Putamen (tissue), 1 donor: Measurements from ENCODE around the gene LAMA5.

Experiments
- DNase-seq: peaks from one replicate; pipeline ENCODE4 v3.0.0-alpha.2; 2016; ENCODE audit warnings: low spot score

Gene LAMA5

DNA sequence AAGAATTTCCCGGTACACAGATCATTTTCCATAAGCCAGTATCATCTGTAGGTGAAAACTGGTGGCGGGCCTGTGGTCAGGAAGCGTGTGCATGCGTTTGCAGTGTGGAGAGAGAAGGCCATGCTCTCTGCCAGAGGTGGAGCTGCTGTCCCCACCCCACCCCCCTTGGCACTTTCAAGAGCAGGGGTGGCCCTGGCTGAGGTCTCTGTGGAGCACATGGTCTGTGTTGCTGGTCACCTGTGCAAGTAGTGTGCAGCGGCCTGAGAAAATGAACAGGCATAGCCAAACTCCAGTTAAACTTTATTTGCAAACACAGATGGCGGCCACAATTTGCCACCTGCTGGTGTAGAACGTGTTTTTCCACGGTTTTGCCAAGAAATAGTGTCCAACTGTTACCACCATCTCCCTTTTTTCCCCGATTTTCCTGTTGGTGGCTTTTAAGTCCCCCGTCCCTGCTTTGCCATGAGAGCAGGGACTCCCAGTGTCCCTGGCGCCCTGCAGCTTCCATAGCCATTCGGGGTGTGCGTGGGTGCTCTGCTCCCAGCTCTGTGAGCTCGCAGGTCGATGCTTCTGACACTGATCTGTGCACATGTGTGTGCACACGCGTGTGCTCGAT lies 61.9 kb downstream of the LAMA5 start:
- no peak for DNase-seq

DNA sequence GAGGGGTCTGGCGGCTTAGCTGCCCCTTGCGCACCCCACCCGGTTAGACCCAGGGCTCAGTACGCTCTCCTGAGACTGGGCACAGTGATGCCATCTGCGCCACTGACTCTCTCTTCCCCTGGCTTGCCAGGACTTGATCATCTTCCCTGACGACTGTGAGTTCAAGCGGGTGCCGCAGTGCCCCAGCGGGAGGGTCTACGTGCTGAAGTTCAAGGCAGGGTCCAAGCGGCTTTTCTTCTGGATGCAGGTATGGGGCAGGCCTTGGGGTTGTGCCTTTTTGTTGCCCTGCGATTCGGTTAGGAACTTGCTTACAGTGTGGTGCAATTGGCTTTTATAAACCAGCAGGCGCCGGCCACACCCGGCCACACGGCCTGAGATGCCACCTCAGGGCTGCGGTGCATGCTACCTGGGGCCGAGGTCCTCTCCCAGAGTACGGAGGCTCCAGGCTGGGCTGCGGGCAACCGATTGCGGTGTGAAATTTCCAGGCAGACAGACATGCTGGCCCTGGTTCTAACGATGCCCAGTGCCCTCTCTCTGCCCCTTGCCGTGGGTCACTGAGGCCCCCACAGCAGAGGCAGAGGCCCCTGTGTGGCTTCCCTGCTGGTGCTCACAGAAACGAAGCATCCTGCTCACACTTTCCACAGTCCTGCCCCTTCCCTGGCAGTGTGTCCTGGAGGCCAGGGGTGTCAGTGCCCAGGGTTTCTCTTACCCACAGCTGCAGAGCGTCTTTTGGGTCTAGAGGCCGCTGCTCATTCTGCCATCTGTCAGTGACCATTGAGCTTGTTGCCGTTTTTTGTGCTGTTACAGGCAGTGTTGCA lies 62.6 kb downstream of the LAMA5 start:
- no peak for DNase-seq

DNA sequence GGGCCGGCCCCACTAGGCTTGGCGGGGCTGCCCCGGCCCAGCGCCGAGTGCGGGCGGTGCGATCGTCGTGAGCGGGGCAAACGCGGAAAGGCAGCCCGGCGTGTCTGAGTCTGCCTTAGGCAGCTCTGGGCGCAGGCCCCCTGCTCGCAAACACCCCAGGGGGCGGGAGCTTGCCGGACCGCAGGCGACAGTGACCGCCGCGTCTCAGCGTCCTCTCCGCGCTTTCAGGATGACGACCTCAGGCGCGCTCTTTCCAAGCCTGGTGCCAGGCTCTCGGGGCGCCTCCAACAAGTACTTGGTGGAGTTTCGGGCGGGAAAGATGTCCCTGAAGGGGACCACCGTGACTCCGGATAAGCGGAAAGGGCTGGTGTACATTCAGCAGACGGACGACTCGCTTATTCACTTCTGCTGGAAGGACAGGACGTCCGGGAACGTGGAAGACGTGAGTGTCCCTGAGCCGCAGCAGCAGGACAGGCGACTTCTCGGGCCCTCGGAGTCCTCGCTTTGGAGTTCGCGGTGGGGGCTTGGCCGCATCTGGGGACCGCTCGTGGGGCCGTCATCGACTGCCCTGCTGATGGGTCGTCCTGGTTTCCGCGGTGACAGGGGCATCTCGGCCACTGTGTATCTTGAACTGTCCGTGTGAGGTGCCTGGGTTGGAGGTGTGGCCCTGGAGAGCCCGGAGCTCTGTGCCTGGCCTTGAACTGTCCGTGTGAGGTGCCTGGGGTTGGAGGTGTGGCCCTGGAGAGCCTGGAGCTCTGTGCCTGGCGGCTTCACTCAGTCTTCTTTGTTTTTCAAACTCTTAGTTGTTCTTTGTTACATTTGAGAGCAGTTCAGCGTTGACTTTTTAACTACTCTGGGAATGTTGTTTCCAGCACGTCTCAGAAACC lies 63.5 kb downstream of the LAMA5 start:
- DNase-seq: no peak

DNA sequence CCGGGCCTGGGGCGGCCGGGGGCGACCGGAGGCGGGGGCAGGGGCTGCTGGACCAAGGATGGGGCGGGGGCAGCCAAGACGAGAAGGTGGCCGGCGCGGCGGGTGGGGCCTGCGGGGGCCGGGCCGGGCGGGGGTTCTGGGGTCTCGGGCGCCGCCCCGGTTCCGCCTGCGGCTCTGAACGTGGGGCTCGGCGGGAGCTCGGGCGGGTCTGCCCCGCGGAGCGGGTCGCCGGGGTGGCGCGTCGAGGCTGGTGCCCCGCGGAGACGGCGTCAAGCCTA lies 64.1 kb downstream of the LAMA5 start:
- no peak for DNase-seq

DNA sequence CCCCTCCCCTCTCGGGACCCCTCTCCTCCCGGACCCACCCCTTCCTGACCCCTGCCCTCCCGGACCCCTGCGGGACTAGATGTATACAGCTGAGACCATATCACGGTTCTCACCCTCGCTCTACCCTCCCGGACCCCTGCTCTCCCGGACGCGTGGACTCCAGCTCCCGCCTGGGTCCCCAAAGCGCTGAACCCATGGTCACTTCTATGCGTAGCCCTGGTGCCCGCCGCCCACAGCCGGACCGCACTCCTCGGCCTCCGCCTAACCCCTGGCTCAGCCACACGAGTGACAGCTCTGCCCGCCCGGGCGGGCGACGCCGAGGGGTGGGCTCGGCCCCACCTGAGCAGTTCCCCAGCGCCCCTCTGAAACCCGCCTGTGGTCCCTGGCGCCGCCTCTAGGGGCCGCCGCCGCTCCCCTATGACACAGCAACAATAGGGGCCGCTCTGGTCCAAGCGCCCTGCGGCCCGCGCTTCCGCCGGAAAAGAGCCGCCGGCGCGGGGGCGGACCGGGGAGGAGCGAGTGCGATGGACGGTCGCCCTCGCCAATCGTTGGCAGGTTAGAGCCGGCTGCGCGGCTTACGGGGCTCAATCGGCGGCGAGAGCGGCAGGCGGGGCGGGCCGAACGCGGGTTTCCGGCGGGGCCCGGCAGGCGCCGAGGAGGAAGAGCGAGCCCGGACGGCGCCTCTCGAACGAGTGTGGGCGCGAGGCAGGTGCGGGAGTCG lies 64.6 kb downstream of the LAMA5 start, which contains the start of gene ADRM1:
TSS of gene ADRM1 (plus strand) at position 657 of the 721 bp plus-strand sequence. CDS start 572 bp downstream, outside the sequence.
- DNase-seq: peak; percentile 97

DNA sequence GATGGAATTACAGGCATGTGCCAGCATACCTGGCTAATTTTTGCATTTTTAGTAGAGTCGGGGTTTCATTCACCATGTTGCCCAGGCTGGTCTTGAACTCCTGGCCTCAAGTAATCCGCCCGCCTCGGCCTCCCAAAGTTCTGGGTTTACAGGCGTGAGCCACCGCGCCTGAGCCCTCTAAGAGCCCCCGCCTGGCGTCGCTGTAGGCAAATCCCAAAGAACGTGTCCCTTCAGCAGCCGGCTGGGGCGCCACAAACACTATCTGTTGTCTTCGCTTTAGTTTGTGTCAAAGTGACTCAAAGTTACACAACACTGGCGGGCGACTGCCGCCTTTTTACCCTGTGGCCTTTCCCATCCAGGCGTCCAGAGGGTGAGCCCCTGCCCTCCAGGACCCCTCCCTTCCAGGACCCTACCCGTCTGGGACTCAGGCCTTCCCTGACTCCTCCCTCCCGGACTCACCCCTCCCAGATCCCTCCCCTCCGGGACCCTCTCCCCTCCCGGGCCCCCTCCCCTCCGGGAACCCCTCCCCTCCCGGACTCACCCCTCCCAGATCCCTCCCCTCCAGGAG lies 65.3 kb downstream of the LAMA5 start:
- DNase-seq: peak; percentile 82

DNA sequence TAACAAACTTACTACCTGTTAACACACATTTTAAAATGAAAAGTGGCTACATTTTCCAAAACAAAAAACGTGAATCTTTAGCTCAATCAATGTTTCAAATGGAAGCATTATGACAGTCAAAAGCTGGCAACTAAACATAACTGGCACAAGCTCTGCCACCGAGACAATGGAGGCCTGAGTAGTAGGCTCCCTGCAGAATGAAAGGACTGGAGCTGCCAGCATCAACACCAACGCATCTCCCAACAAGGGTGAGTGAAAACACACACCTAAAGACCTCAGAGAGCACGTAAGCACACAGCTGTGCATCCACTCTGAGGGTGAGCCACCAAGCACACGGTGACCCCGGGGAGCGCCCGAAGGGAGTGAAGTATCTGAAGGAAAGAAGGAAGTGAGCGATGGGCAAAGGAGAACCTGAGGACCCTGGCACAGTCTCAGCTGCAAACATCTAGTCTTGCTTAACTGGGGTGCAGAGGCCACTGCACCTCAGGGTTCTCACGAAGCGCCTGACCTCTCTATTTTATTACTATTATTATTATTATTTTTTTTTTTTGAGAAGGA lies 65.9 kb downstream of the LAMA5 start:
- no peak for DNase-seq

DNA sequence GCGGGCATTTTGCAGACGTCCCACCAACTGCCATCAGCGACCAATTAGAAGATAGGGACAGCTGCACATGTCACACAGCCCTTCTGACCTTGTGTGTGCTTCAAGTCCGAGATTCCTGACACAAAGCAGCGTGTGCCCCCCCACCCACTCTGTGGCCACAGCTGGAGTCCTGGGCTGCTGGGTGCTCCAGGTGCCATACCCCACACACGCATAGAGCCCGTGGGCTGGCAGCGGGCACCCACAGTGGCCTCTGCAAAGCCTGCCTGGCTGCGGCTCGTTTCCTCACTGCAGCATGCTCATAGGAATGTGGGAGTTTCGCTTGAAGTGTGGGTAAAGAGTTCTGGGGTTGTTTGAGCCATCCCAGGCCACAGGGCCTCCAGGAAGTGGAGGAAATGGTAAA lies 66.8 kb downstream of the LAMA5 start:
- DNase-seq: no peak

DNA sequence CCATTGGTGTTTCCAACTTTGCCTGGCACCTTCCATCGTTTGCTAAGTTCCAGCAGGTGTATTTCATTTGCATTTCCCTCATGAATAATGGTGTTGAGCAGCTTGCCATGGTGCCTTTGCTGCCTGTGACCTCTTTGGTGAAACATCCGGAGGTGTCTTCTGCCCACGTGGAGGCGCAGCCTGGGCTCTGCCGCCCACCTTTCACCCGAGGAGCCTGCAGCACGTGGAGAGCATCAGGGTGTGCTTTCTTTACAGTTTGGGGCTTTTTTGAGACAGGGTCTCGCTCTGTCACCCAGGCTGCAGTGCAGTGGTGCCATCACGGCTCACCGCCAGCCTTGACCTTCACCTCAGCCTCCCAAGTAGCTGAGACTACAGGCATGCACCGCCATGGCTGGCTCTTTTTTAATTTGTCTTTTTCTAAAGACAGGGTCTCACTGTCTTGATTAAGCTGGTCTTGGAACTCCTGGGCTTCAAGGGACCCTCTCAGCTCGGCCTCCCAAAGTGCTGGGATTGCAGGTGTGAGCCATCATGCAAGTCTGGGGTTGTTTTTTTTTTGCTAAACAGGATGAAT lies 67.4 kb downstream of the LAMA5 start:
- peak; percentile 51 for DNase-seq

DNA sequence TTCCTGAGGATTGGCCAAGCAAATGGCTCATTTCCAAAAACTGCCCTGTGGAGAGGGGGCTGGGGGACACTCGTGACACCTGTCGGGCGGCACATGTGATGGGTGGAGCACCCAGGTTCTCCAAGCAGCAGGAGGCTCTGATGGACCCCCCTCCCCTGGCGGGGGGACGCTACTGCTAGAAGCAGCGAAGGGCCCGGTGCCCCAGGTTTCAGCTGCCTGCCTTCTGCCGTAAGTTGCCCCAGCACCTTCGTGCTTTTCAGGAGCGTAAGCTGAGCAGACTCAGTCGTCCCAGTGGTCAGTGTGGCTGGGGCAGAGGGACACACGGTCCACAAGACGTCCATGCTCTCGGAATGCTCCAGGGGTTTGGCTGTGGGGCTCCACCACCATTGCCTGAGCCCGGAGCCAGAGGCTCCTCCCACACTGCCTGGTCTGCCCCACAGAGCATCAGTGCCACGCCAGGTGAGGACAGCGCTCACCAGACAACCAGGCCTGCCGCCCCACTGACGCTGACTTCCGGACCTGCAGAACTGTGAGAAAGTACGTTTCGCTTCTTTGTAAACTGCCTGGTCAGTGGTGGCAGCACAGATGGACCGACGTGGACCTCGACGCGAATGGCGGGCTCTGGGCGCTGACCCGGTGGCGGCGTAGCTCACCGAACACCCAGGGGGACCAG lies 68.4 kb downstream of the LAMA5 start:
- DNase-seq: no peak

DNA sequence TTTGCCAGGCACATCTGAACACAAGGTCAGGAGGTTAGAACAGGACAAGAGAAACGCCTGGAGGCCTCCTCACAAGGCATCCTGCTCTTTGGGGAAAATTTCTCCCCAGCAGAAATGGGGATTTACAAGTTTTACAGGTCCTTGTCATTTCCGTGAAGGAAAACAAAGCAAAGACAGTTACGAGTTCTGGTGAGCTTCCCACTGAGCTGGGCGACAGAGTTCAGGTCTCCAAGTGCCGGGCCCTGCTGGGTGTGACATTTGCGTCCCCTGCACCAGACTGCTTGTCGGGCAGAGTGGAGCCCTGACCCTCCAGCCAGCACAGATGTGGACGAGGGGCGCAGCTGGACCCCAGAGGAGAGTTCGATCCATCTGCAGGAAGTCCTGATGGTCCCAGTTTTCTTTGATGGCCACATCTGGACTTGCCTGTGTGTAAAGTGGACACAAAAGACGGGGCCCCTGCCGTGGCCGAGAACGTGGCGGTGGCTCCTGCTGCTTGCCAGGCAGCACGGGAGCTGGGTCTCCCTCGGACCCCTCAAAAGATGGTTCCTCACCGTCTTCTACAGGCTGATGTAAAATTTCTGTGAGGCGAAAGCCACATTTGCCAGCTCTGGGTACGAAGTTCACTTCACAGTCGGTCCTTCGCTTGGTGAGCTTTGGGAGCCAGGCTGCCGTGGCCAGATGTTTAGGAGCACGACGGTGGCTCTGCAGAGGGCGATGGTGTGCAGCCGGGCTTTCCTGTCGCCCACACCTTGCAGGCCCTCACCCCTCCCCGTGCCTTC lies 69.5 kb downstream of the LAMA5 start:
- no peak for DNase-seq

DNA sequence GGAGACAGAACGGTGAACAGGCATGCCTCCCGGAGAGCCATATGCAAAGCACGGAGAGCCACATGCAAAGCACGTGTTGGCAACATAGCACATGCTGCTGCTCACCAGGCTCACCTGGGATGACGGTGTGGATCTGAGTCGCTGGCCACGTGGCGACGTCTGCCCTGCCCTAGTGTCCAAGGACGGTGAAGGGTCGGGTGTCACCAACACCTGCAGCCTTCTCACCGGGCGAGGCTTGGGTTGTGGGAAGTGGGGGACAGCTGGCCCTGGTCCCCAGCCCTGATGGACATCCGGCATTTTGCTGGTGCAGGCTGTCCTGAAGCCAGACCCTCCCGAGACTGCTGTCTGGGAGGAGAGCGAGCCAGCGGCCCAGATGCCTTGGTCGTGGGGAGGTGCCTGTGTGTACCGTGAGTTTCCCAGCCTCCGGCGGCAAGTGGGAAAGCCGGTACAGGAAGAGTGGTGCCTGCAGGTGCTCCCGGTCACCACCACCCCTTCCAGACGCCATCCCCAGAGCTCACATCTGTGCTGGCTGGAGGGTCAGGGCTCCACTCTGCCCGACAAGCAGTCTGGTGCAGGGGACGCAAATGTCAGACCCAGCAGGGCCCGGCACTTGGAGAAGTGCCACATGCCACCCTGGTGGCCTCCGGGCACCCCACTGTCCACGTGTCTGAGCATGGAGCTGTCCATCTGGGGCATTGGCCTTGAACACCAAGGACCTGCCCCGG lies 70.2 kb downstream of the LAMA5 start:
- DNase-seq: no peak

DNA sequence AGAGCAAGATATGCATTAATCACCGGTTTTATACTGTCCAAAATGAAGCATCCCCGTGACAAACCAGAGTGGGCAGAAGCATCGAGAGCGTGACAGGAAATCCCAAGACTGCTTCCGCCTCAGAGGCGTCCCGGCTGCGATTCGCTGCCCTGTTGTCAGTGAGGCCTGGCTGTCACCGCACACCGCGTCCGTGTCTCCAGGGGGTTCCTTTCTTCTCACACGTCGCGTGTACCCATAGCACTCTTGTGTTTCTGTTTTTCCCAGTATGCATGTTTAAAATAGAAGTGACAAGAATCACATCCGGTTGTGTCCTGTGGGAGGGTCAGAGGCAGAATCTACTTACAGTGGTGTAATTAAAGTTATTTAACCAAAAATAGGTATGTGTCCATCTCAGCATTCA lies 72.6 kb downstream of the LAMA5 start:
- DNase-seq: no peak

DNA sequence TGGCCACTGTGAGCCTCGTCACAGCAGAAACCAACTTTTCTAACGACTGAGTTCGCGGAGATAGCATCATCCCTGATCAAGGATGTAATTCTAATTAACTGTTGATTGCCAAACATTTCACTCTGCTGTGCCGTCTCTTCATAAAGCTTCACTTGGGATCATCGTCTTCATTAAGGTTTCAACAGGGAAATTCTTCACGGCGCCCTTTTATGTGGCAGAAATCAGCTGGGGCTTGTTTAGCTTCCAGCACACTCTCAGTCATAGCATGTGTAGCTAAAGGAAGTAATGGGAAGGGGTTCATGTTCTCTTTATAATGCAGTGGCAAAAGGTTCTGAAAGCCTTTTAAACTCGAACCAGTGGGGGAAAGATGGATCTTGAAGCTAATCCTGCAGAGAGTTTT lies 73.2 kb downstream of the LAMA5 start:
- DNase-seq: no peak

DNA sequence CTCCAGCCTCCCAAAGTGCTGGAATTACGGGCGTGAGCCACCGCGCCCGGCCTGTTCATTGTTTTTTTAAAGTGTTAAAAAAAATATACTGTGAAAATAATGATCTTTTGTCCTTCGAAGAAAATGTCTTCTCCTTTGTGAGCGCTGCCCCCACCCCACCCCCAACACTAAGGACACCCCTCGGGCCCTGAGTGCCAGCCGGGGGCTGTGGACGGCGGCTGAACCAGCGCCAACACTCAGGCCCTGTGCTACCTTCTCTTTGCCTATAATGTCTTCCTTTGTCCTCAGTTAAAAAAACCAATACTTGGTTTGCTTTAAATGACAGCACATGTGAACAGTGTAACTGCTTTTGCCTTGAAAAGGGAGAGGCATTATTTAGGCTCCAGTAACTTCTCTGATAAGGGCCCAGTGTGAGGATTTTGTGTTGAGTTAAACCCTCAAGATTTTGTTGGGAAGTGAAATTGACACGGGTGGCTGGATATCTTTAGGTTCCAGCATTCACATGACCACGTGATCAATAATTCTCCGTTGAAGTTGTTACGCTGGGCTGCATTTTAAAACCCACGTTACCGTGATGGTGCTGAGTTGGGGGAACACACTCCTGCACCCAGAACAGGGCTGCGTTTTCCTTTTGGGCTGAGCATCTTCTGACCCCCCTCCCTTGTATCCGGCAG lies 73.9 kb downstream of the LAMA5 start:
- no peak for DNase-seq

DNA sequence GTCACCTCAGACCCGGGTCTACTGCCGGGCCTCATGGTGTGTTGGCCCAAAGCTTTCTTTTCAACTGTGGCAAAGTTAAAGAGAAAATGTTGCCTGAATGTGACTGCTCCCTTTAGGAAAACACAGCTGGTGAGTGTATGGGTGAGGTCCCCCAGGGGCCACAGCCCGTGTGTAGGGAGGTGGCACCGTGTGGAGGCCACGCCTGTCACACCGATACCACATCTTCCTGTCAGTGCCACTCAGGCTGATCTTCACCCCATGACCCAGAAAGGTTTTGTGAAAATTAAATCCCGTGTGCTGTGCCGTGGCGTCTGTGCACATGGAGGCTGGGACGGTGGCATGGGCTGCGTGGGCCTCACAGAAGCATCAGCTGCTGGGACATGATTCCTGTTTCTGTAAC lies 75.0 kb downstream of the LAMA5 start:
- no peak for DNase-seq

DNA sequence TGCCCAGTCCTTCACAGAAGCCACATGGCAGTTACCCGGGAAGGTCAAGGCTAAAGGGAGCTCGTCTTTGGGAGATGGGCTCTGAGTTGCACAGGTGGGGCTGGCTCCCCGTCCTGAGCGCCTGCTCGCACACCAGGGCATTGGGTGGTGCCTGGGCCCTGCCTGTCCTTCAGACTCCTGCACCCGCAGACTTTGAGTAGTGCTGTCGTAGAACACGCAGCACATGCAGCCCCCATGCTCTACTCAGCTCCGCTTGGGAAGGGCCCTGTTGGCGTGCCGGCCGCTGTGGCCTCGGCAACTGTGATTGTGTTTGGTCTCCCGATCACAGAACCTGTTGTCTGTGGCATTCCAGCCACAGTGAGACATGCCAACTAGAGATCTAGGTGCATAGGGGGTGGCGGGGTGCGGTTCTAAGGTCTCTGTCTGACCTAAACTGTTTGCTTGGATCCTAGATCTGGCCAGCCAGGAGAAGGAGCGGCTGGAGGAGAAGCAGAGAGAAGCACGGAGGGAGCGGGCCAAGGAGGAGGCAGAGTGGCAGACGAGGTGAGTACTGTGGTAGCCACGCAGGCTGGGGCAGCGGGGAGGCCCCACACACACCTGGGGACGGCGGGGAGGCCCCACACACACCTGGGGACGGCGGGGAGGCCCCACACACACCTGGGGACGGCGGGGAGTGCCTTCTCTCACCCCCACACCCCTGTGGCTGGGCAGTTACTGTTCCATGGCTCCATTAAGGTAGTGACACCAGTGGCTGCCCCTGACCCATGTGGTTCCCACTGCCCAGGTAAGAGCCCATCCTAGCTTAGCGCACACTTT lies 75.7 kb downstream of the LAMA5 start:
- DNase-seq: no peak

DNA sequence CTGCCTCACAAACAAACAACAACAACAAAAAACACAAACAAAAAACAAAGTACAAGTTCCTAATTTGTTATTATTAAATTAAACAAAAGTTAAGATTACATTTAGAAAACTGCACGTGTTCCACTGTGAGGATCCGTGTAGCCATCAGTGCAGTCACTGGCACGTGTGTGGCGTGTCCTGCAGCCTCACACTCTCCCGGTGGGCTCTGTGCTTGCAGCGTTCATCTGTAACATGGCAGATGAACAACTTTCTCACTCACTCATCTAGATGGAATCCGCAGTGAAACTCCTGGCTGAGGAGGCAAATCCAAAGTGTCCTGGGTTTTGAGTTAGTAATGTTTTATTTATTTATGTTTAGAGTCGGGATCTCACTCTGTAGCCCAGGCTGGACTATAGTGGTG lies 77.2 kb downstream of the LAMA5 start:
- DNase-seq: no peak
